Activated CD4-positive, alpha-beta T cell treated with anti-CD3 and anti-CD28 coated beads for 24 hours (primary cell): ENCODE measurements around the gene CASKIN1.
A peak's percentile ranks its signal among the peaks of the same experiment; 100 is the strongest.
"Not testable (repeated sequence)": the region's sequence is repeated elsewhere in the genome, so short reads cannot be mapped to it uniquely, and the experiment has no call there.

ENCODE experiments used
- DNase-seq, 2 donors: peaks; one replicate each; pipeline ENCODE4 v3.0.0-alpha.2; 2020; ENCODE audit warnings: low read depth in 2 of 2

Gene CASKIN1

DNA sequence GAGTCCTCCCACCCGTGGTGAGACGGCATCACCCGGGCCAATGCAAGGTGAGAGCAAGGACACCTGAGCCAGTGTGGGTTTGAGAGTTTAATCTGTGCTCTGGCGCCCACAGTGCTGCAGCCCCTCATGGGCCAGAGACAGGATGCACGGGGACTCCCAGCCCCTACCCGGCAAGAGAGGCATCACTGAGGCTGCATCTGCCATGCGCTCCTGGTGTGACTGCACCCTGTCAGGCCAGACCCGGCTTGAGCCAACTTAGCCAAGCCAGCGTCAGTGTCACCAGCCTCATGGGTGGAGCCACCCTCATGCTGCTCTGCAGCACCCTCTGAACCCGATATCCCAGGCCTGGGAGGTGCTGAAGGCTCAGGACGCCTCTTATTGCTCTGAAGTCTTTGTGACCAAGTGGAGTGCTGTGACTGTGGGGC lies 15.5 kb upstream of the CASKIN1 start:
- DNase-seq: no peak

- DNase-seq: no peak
Measured at GRCh38 chr16:2210386-2211365, 14.3 kb upstream of the CASKIN1 start, which contains the start of gene BRICD5. Gene BRICD5, minus strand, starts transcription at chr16:2210863. Its CDS starts 30 bp downstream, at chr16:2210833.

DNA sequence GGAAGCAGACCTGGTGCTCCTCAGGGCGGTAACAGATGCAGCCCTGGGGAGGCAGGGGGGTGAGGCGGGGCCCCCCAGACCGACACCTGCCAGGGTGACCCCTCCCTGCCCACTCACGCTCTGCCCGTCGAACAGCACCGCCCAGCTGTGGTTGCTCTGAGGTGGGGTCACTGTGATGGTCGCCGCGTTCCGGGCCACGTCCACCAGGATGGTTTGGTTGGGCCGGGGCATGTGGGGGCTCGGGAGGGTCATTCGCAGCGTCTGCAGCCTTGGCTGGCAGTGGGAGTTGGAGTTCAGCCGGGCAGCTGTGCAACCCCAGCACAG lies 13.6 kb upstream of the CASKIN1 start:
- no peak for DNase-seq

GRCh38 chr16:2209258-2210008 lies 13.0 kb upstream of the CASKIN1 start:
- DNase-seq: no peak

DNA sequence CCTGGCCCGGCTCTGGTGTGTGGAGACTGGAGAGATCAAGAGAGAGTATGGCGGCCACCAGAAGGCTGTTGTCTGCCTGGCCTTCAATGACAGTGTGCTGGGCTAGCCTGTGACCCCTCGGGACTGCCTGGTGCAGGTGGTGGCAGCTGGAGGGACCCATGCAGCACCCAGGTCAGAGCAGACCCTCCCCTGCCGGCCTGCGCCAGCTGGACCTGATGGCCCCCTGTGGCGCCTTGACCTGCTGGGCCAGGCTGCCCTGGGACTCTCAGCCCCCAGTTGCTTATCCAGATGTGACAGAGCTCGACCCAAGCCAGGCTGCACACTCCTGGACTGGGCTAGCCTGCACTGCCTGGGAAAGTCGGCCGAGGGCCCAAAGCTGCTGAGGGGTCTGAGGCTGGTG lies 12.4 kb upstream of the CASKIN1 start:
- DNase-seq: no peak

DNA sequence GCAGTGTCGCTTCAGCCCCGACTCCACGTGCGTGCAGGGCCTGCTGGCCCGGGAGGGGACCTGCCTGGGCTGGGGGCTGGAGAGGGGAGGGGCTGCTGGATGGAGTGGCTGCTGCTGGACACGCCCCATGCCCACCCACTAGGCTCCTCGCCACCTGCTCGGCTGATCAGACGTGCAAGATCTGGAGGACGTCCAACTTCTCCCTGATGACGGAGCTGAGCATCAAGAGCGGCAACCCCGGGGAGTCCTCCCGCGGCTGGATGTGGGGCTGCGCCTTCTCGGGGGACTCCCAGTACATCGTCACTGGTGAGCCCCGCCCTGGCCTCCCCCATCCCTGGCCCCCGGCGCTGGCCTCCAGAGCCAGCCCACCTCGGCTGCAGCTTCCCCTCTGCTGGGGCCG lies 11.9 kb upstream of the CASKIN1 start:
- no peak for DNase-seq

DNA sequence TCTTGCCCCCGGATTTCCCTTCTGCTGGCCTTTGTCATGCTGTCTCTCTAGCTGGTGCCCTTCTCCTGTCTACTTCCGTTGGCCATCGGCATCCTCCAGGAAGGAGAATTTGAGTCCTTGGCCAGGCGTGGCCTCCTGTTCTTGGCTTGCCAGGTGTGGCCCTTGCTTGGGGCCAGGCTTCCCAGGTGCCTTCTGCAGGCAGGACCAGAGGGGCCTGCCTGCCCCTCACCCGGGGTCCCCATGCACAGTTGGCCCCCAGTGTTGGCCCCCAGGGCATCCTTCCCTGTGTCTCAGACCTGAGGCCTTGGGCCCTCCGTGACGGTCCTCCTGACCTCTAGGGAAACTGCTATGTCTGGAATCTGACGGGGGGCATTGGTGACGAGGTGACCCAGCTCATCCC lies 11.5 kb upstream of the CASKIN1 start:
- no peak for DNase-seq

- DNase-seq: no peak
Measured at GRCh38 chr16:2206780-2207433, 10.5 kb upstream of the CASKIN1 start.

- no peak for DNase-seq
Measured at GRCh38 chr16:2206420-2206779, 10.0 kb upstream of the CASKIN1 start.

- DNase-seq: no peak
Measured at GRCh38 chr16:2205967-2206313, 9.5 kb upstream of the CASKIN1 start.

DNA sequence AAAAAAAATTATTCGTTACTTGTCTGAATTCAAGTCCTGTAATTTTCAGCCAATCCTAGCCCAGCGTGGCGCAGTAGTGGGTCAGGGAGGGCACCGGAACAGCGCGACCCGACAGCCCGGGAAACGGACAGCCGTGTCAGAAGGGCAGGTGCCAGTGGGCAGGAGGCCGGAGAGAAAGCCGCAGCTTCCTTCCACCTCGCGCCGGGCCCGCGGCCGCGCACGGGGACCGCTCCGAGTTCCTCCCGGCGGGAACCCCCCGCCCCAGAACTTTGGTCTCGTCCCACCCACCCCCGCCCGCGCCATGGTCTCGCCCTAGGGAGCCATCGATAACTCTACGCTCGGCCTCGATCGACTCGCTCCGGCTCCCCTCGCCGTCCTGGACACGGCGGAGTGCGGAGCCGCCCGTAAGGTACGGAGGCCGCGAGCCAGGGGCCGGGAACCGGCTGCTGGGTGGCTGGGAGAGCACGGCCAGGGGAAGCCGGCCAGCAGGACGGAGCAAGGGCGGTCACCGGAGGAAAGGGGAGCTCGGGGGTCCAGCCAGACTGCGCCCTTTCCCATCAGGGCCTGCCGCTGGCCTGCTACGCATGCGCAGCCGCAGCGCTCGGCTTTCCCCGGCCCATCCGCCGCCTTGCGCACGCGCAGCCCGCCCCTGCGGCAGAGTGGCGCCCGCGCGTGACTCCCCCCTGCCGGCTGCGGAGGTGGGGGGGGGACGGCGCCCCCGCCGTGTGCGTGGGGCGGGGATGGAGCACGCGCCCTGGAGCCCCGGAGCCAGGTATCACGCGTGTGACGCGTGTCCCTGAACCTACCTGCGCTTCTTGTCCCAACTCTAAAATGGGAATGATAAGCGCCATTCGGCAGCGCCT lies 8.9 kb upstream of the CASKIN1 start, which contains the start of gene MLST8:
MLST8 (plus strand) TSS at position 351 of the 863 bp plus-strand sequence. CDS start 632 bp downstream, outside the sequence.
- peak; percentile 81 to 87 for DNase-seq

GRCh38 chr16:2204416-2205103 lies 8.2 kb upstream of the CASKIN1 start:
- no peak for DNase-seq

GRCh38 chr16:2203119-2203688 lies 6.8 kb upstream of the CASKIN1 start:
- DNase-seq: not testable (repeated sequence)

DNA sequence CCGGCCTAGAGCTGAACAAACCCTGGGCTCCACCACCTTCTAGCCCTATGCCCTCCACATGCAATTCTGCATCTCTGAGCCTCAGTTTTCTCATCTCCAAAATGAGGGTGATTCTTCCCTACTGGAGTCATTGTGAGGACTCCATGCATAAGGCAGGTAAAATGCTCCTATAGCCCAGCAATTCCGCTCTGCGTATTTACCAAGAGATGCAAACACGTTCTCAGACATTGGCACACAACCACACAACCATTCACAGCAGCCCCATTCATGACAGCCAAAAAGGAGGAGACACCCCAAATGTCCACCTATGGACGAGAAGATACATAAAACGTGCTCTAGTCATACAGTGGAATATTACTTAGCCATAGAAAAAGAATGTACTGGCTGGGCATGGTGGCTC lies 3.9 kb upstream of the CASKIN1 start:
- no peak for DNase-seq

- no peak for DNase-seq
Measured at GRCh38 chr16:2199621-2200139, 3.3 kb upstream of the CASKIN1 start.

DNA sequence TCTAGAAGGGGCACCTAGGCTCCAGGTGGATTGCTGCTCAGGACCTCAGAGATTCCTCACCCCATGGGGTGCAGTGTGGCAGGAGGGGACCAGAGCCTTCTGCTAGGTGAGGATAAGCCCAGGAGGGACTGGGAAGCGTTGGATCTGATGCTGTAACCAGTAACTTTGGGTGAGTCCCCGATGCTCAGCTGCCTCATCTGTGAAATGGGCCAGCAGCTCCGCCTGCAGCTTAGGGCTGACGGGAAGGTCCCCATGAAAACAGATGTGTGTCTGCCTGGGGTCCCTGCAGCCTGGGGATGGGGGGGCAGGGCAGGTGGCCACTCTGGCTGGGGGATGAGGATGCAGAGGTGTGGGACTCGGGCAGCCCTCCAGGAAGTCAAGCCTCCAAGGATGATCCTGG lies 2.7 kb upstream of the CASKIN1 start:
- DNase-seq: no peak

DNA sequence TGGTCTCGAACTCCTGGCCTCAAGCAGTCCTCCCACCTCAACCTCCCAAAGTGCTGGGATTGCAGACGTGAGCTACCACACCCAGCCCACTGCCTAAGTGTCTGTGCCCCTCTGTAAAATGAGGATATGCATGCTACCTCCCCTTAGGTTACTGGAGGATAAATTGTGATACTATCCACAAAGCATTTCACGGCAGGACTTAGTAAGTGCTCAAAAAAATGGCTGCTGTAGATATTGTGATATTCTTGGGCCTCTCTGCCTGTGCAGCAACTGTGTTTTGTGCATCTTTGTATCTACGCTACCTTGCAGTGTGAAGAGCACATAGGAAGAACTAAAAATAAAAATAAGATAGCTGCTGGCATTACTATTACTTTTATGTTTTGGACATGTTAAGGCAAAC lies 1.9 kb upstream of the CASKIN1 start:
- no peak for DNase-seq

DNA sequence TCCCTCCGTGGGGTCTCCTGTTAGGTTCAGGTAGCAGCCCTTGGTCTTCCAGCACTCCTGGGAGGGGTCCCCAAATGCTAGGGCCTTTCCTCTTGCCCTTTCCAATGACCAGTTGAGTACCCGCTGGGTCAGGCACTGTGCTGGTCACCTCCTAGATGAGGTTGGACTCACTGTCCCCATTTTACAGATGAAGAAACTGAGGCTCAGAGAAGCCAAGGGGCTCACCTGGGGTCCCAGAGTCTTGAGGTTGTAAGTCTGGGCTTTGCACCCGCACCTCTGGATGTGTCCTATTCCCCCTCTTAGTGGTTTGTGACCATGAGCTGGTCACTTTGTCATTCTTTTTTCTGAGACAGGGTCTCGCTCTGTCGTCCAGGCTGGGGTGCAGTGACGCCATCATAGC lies 1.4 kb upstream of the CASKIN1 start:
- no peak for DNase-seq

- no peak for DNase-seq
Measured at GRCh38 chr16:2196981-2197511, 641 bp upstream of the CASKIN1 start.
